ENCODE data around the gene PTPRD. TPM values are rescaled to one million over a fixed set of nuclear protein-coding genes. Genes with fewer than 3 reads are reported as not detected.

PTPRD gene
- total and polyA plus RNA-seq, 2 of the 4 experiments (the other 2 are of a cell fraction): 0.07 to 0.18 TPM

DNA sequence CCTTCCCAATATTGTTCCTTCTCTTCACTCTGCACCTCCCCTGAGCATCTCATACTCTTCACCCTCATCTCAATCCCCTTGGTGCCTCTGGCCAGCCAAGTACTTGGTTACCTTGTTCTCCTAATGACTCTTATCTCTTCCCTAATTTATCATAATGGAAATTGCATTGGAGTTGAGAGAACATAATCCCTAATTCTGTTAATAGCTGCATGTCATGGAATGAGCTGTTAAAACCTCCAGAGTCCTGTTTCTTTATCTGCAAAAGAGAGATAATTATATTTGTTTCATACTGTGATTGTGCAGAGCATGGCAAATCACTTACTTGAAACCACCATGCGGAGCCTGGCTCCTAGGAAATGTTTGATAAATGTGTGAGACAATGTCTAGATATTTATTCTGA, 1738.3 kb downstream of the PTPRD start:
- Histone ChIP-seq H3K4me1 (ENCODE audit: control insufficient read depth, insufficient read depth, low read length) (no peaks in the 10 kb centered on the region), H3K4me3 (ENCODE audit: insufficient read depth, low read depth, low read length) (no peak overlapping the region), H2AK9ac (replicated peaks; ENCODE audit: low read depth, low read length, poor library complexity) (no peak overlapping the region), H3K18ac (ENCODE audit: low read depth, low read length) (no peak overlapping the region), H2BK120ac (ENCODE audit: low read depth, low read length) (no peak overlapping the region), H3K56ac (ENCODE audit: extremely low read depth, insufficient read depth, low read length) (no peak overlapping the region), H4K5ac (ENCODE audit: low read depth, low read length) (no peak overlapping the region), H3K27ac (ENCODE audit: insufficient read depth, low read length) (no peak overlapping the region), H2BK5ac (ENCODE audit: low read depth, low read length, poor library complexity, severe bottlenecking) (no peak overlapping the region), H4K20me1 (ENCODE audit: insufficient read depth, low read length) (no peaks in the 10 kb centered on the region), H2BK20ac (ENCODE audit: low read depth, low read length) (no peak overlapping the region), H3K9me3 (ENCODE audit: control insufficient read depth, insufficient read depth, low read length) (no peaks in the 10 kb centered on the region; the same call in 1 of the 2 replicates), H3K14ac (replicated peaks; ENCODE audit: low read depth, low read length) (no peak overlapping the region), H4K91ac (ENCODE audit: insufficient read depth, low read depth, low read length) (no peak overlapping the region), H3K9me1 (ENCODE audit: insufficient read depth, low read length) (no peaks in the 10 kb centered on the region), H3K9ac (ENCODE audit: low read depth, low read length) (no peak overlapping the region), H4K8ac (ENCODE audit: low read depth in 2 of 2, low read length in 2 of 2) (no peak overlapping the region), H3K27me3 (ENCODE audit: control insufficient read depth, insufficient read depth, low read length) (no peaks in the 10 kb centered on the region), H2AFZ (replicated peaks; ENCODE audit: low read length, poor library complexity) (no peak overlapping the region), H3K79me1 (ENCODE audit: low read depth in 1 of 2, low read length in 2 of 2) (no peaks in the 10 kb centered on the region), H3K36me3 (ENCODE audit: control insufficient read depth, insufficient read depth, low read length) (no peaks in the 10 kb centered on the region), H3K4me2 (ENCODE audit: low read depth, low read length) (no peak overlapping the region), H3K4ac (ENCODE audit: low read depth, low read length) (no peak overlapping the region), H3K23ac (ENCODE audit: low read depth, low read length) (no peak overlapping the region), H2BK15ac (ENCODE audit: low read depth, low read length) (no peak overlapping the region), H2AK5ac (ENCODE audit: low read depth, low read length) (no peak overlapping the region)
- in situ Hi-C loops (cut with MboI; ENCODE audit: low sequenced_read_pairs) (no loop called here), dilution Hi-C loops (cut with HindIII; ENCODE audit: low sequenced_read_pairs, unreplicated experiment) (no loop called here), intact Hi-C loops (cut with micrococcal nuclease) (no loop called here)
- no TSS peak for BruUV-seq (replicated peaks)
- ChIA-PET POLR2A (ENCODE audit: unreplicated experiment) (no interaction called here), CTCF (no interaction called here)
- DNase-seq: no peak
- WGBS, 2 experiments (ENCODE audit: extremely low coverage in 2 of 2, insufficient read length in 1 of 2): no CpG with 5 or more reads among the region's 1 CpG
- TF ChIP-seq MXI1 (IDR thresholded peaks at IDR 0.05; ENCODE audit: borderline replicate concordance, low read depth, low read length) (no peak), BHLHE40 (IDR thresholded peaks at IDR 0.05; ENCODE audit: low read depth, low read length) (no peak), RAD21 (IDR thresholded peaks at IDR 0.05; ENCODE audit: low read length) (no peak), CEBPB (IDR thresholded peaks at IDR 0.05; ENCODE audit: low read depth, low read length) (no peak), RFX5 (IDR thresholded peaks at IDR 0.05; ENCODE audit: low read depth, low read length) (no peak), MAFK (IDR thresholded peaks at IDR 0.05; ENCODE audit: low read depth, low read length) (no peak), NFE2L2 (IDR thresholded peaks at IDR 0.05; ENCODE audit: low read depth, low read length) (no peak), FOS (IDR thresholded peaks at IDR 0.05; ENCODE audit: low read depth, low read length) (no peak), CHD1 (IDR thresholded peaks at IDR 0.05; ENCODE audit: low read depth, low read length) (no peak)
- TF ChIP-seq, protein P1, sequence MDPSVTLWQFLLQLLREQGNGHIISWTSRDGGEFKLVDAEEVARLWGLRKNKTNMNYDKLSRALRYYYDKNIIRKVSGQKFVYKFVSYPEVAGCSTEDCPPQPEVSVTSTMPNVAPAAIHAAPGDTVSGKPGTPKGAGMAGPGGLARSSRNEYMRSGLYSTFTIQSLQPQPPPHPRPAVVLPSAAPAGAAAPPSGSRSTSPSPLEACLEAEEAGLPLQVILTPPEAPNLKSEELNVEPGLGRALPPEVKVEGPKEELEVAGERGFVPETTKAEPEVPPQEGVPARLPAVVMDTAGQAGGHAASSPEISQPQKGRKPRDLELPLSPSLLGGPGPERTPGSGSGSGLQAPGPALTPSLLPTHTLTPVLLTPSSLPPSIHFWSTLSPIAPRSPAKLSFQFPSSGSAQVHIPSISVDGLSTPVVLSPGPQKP (IDR thresholded peaks at IDR 0.05; ENCODE audit: borderline replicate concordance, low read depth, low read length): no peak
- ATAC-seq (ENCODE audit: low read depth): no peak
